GM13977 (cell line): ENCODE data around the gene RAB33A.

Experiments
- DNase-seq: peaks from one replicate; pipeline ENCODE4 v3.0.0; 2012; ENCODE audit warnings: low spot score
- CTCF ChIP-seq: IDR thresholded peaks from 2 replicates; pipeline ENCODE4 v1.5.1; 2012; ENCODE audit warnings: mild to moderate bottlenecking, control low read depth; ENCODE audit not compliant: insufficient read depth; ENCODE audit errors: extremely low read depth, missing control alignments
- in situ Hi-C: fragments of 300-500 bp; cut with MboI; formaldehyde crosslinking; loops from one replicate; pipeline ENCODE4 v1.12.0; 2022; ENCODE audit warnings: low sequenced_read_pairs, low pct_unique_long_range_greater_than_20kb, mixed read lengths, inconsistent platforms; ENCODE audit not compliant: unreplicated experiment

The RAB33A gene

GRCh38 chrX:130186651-130187050 is 14.9 kb downstream of the RAB33A start:
- in situ Hi-C loops, result no loop called here
- TF ChIP-seq CTCF, result no peak
- no peak for DNase-seq

- TF ChIP-seq CTCF, result no peak
- no peak for DNase-seq
- in situ Hi-C loops, result no loop called here
Observed at GRCh38 chrX:130190801-130191200, 19.0 kb downstream of the RAB33A start.

- no peak for DNase-seq
- TF ChIP-seq CTCF, result no peak
- in situ Hi-C loops, result no loop called here
Observed at GRCh38 chrX:130196466-130196865, 24.7 kb downstream of the RAB33A start.

- in situ Hi-C loops, result no loop called here
- no peak for DNase-seq
- no peak for TF ChIP-seq CTCF
Observed at GRCh38 chrX:130197464-130197863, 25.7 kb downstream of the RAB33A start.

GRCh38 chrX:130204647-130205046 is 32.9 kb downstream of the RAB33A start:
- no peak for DNase-seq
- TF ChIP-seq CTCF, result no peak
- in situ Hi-C loops, result no loop called here

- no peak for DNase-seq
- no peak for TF ChIP-seq CTCF
- in situ Hi-C loops, result no loop called here
Observed at GRCh38 chrX:130211415-130212186, 39.8 kb downstream of the RAB33A start.

GRCh38 chrX:130212371-130212770 is 40.6 kb downstream of the RAB33A start:
- DNase-seq, result no peak
- in situ Hi-C loops, result no loop called here
- no peak for TF ChIP-seq CTCF
